DOHH2 (cell line): ENCODE results near the gene SEMA5A.

Source experiments
- H3F3A ChIP-seq: fragments of 200-600 bp; sonication (generic), shearing (Covaris generic); 2 replicates; pipeline ENCODE4 v1.6.0; 2016; ENCODE audit warnings: antibody characterized with exemption, mild to moderate bottlenecking; ENCODE audit not compliant: control insufficient read depth, insufficient read depth
- H3K27ac ChIP-seq: fragments of 200-600 bp; sonication (generic); 2 replicates; pipeline ENCODE4 v1.5.1; 2014; ENCODE audit warnings: low read depth, mild to moderate bottlenecking, low read length, moderate library complexity
- H3K27me3 ChIP-seq: fragments of 200-600 bp; sonication (generic); 2 replicates; pipeline ENCODE4 v1.6.1; 2014; ENCODE audit warnings: mild to moderate bottlenecking, low read length, mixed read lengths; ENCODE audit not compliant: control insufficient read depth
- H3K36me3 ChIP-seq: fragments of 200-600 bp; sonication (generic); 2 replicates; pipeline ENCODE4 v1.6.1; 2014; ENCODE audit warnings: mild to moderate bottlenecking, low read length, moderate library complexity, mixed read lengths; ENCODE audit not compliant: control insufficient read depth
- H3K4me1 ChIP-seq: fragments of 200-600 bp; sonication (generic); 2 replicates; pipeline ENCODE4 v1.6.1; 2014; ENCODE audit warnings: mild to moderate bottlenecking, low read length, mixed read lengths; ENCODE audit not compliant: control insufficient read depth
- H3K4me2 ChIP-seq: fragments of 200-600 bp; sonication (generic); 2 replicates; pipeline ENCODE4 v1.6.0; 2014; ENCODE audit warnings: mild to moderate bottlenecking, low read length, moderate library complexity
- H3K4me3 ChIP-seq: fragments of 200-600 bp; sonication (generic); 2 replicates; pipeline ENCODE4 v1.5.1; 2014; ENCODE audit warnings: mild to moderate bottlenecking, low read length, mixed read lengths
- H3K79me2 ChIP-seq: fragments of 200-600 bp; sonication (generic); 2 replicates; pipeline ENCODE4 v1.6.1; 2014; ENCODE audit warnings: mild to moderate bottlenecking, low read length, mixed read lengths; ENCODE audit not compliant: control insufficient read depth
- H3K9me2 ChIP-seq: fragments of 200-600 bp; sonication (generic); replicated peaks from 2 replicates; pipeline ENCODE4 v1.6.1; 2014; ENCODE audit warnings: mild to moderate bottlenecking, low read length, mixed read lengths; ENCODE audit not compliant: control insufficient read depth
- H3K9me3 ChIP-seq: fragments of 200-600 bp; sonication (generic); 2 replicates; pipeline ENCODE4 v1.6.1; 2014; ENCODE audit warnings: antibody characterized with exemption, low read length, mixed read lengths; ENCODE audit not compliant: control insufficient read depth, insufficient read depth
- H4K20me1 ChIP-seq: fragments of 200-600 bp; sonication (generic); 2 replicates; pipeline ENCODE4 v1.6.0; 2014; ENCODE audit warnings: low read depth, mild to moderate bottlenecking, antibody characterized with exemption, low read length, moderate library complexity; ENCODE audit not compliant: control insufficient read depth, insufficient read depth
- EZH2phosphoT487 ChIP-seq: fragments of 200-600 bp; sonication (generic); IDR thresholded peaks from 2 replicates; pipeline ENCODE4 v1.6.1; 2017; ENCODE audit warnings: borderline replicate concordance, mild to moderate bottlenecking, antibody characterized with exemption, low read length, moderate library complexity, mixed read lengths
- TF ChIP-seq, protein P1 (sequence below): fragments of 200-600 bp; sonication (generic); IDR thresholded peaks from one replicate; pipeline ENCODE4 v1.5.1; 2014; ENCODE audit warnings: antibody characterized with exemption, mild to moderate bottlenecking, low read depth, low read length; ENCODE audit not compliant: poor library complexity, severe bottlenecking

SEMA5A gene

DNA sequence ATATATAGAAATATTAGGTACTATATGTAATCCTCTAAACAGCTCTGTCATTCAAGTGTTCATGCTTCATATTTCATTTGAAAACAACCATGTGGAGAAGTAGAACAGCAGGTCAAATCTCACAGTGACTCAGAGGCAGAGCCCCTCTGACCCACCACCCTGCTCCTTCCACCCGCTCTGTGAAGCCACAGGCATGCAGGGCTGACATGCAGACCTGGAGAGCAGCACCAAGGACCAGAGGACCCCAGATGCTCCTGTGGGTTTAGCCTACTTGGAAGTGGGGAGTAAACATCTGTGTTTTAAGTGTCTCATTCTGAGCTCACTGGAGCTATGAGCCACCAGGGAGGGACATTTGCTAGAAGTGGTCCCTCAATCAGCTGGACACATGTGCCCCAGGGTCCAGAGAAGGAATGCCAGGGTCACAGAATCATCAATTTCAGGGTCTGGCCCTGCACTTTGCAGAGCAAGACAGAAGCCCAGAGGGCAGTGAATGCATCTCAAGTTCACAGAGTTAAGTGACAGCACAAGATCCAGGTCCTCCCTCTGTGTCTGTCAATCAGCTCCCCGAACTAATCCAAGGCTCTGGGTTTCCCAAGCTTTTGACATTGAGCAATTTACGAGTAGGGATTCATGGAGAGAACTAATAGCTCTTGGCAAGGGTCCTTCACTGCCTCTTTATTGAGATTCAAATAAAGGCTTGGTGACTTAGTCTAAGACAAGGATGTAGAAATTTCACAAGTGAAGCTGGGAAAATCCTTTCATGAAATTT lies 441.1 kb downstream of the SEMA5A start:
- Histone ChIP-seq H3K79me2 (no peaks in the 10 kb centered on the region), H3K4me2 (no peak overlapping the region), H3K36me3 (no peaks in the 10 kb centered on the region), H3K27me3 (no peaks in the 10 kb centered on the region), H3K9me2 (no peaks in the 10 kb centered on the region), H4K20me1 (no peaks in the 10 kb centered on the region), H3K27ac (no peak overlapping the region), H3F3A (no peaks in the 10 kb centered on the region), H3K4me3 (no peak overlapping the region), H3K9me3 (no peaks in the 10 kb centered on the region), H3K4me1 (no peaks in the 10 kb centered on the region)
- no peak for TF ChIP-seq EZH2phosphoT487
- TF ChIP-seq, protein P1, sequence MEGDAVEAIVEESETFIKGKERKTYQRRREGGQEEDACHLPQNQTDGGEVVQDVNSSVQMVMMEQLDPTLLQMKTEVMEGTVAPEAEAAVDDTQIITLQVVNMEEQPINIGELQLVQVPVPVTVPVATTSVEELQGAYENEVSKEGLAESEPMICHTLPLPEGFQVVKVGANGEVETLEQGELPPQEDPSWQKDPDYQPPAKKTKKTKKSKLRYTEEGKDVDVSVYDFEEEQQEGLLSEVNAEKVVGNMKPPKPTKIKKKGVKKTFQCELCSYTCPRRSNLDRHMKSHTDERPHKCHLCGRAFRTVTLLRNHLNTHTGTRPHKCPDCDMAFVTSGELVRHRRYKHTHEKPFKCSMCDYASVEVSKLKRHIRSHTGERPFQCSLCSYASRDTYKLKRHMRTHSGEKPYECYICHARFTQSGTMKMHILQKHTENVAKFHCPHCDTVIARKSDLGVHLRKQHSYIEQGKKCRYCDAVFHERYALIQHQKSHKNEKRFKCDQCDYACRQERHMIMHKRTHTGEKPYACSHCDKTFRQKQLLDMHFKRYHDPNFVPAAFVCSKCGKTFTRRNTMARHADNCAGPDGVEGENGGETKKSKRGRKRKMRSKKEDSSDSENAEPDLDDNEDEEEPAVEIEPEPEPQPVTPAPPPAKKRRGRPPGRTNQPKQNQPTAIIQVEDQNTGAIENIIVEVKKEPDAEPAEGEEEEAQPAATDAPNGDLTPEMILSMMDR, result no peak

DNA sequence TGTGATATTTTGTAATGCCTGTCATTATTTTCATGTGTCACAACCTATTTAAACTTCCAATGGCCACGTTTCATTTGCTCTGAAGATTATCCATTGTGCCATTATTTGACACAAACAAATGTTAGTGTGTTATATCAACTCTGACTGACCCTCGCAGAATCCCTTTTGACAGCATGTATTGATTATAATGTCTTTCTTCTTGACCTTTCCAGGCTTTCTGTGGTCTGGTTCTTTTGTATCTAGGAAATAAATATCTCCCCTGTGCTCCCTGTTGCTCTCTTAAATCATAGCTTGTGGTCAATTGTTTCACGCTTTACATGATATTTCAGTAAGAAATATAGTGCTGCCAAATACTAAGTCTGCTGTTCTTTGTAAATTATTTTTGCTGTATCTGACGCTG lies 442.6 kb downstream of the SEMA5A start:
- H3K9me3 ChIP-seq, result no peaks in the 10 kb centered on the region
- no peak overlapping the region for H3K4me2 ChIP-seq
- no peaks in the 10 kb centered on the region for H3F3A ChIP-seq
- H3K27ac ChIP-seq, result no peak overlapping the region
- no peaks in the 10 kb centered on the region for H4K20me1 ChIP-seq
- no peak overlapping the region for H3K4me3 ChIP-seq
- H3K36me3 ChIP-seq, result no peaks in the 10 kb centered on the region
- no peaks in the 10 kb centered on the region for H3K79me2 ChIP-seq
- H3K27me3 ChIP-seq, result no peaks in the 10 kb centered on the region
- no peaks in the 10 kb centered on the region for H3K4me1 ChIP-seq
- H3K9me2 ChIP-seq, result no peaks in the 10 kb centered on the region
- TF ChIP-seq, protein P1, result no peak
- TF ChIP-seq EZH2phosphoT487, result no peak

DNA sequence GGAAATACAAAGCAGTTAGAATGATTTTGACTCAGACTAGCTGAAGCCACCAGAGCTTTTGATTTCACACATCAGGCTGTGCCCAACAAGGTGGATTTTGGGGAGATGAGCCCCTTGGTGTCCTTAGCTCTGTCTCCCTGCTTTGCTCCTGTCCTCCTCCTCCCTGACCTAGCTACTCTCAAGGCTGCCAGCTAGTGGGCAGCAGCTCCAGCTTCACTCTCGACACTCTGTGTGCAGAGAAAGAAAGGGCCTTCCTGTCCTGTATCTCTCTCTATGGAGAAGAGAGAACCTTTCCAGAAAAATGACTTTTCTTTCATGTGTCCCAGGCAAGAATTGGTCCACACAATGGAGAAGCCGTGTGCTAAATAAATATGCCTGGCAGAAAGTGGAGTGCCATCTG lies 446.2 kb downstream of the SEMA5A start:
- Histone ChIP-seq H3K79me2 (no peaks in the 10 kb centered on the region), H3F3A (no peaks in the 10 kb centered on the region), H3K4me2 (no peak overlapping the region), H3K27me3 (no peaks in the 10 kb centered on the region), H4K20me1 (no peaks in the 10 kb centered on the region), H3K36me3 (no peaks in the 10 kb centered on the region), H3K9me2 (no peaks in the 10 kb centered on the region), H3K4me1 (no peaks in the 10 kb centered on the region), H3K4me3 (no peak overlapping the region), H3K9me3 (no peaks in the 10 kb centered on the region), H3K27ac (no peak overlapping the region)
- TF ChIP-seq, protein P1, result no peak
- no peak for TF ChIP-seq EZH2phosphoT487
